Common myeloid progenitor, CD34-positive (primary cell): ENCODE data around the gene B3GALT6.

ENCODE experiments used
- CTCF ChIA-PET: fragments of 350-600 bp; sonication (Branson Sonifier 250); formaldehyde crosslinking; loops from one replicate; lab custom pipeline; 2021; ENCODE audit warnings: antibody characterized with exemption; lab: Charles Lee
- POLR2A ChIA-PET: fragments of 350-600 bp; sonication (Branson Sonifier 250); formaldehyde crosslinking; loops from one replicate; lab custom pipeline; 2021; ENCODE audit warnings: antibody characterized with exemption; lab: Charles Lee
- DNase-seq, 3 donors: peaks; one replicate each; pipeline versions ENCODE4 v3.0.0 to v3.0.0-alpha.2; 2013
- H3K27ac ChIP-seq, 2 experiments: 1 replicate in 1 of 2; 2 replicates in 1 of 2; pipeline ENCODE4 v1.7.0; 2013; ENCODE audit warnings: inconsistent platforms in 2 of 2, low read length in 2 of 2, mild to moderate bottlenecking in 2 of 2, low read depth in 1 of 2, moderate library complexity in 1 of 2; ENCODE audit not compliant: severe bottlenecking in 2 of 2, insufficient read depth in 1 of 2, poor library complexity in 1 of 2
- H3K27me3 ChIP-seq, 5 experiments: replicated peaks in 2 of 5; 1 replicate in 3 of 5; 2 replicates in 2 of 5; pipeline versions ENCODE4 v1.6.1 to v1.7.0; 2013; ENCODE audit warnings: low read length in 4 of 5, mild to moderate bottlenecking in 2 of 5, moderate library complexity in 2 of 5, inconsistent platforms in 1 of 5; ENCODE audit not compliant: insufficient read depth in 5 of 5, control insufficient read depth in 4 of 5
- H3K36me3 ChIP-seq, 4 experiments: 1 replicate in 2 of 4; 2 replicates in 2 of 4; pipeline versions ENCODE4 v1.6.1 to v1.7.0; 2013; ENCODE audit warnings: low read length in 3 of 4, control low read depth in 1 of 4, mild to moderate bottlenecking in 1 of 4; ENCODE audit not compliant: control insufficient read depth in 4 of 4, insufficient read depth in 4 of 4
- H3K4me1 ChIP-seq, 4 experiments: 1 replicate in 3 of 4; 2 replicates in 1 of 4; pipeline versions ENCODE4 v1.6.1 to v1.7.1; 2013; ENCODE audit warnings: low read length in 3 of 4, mild to moderate bottlenecking in 3 of 4, control low read depth in 1 of 4, inconsistent platforms in 1 of 4, moderate library complexity in 1 of 4; ENCODE audit not compliant: control insufficient read depth in 4 of 4, insufficient read depth in 4 of 4; ENCODE audit errors: control extremely low read depth in 1 of 4
- H3K4me3 ChIP-seq, 7 experiments: 1 replicate in 4 of 7; 2 replicates in 3 of 7; pipeline versions ENCODE4 v1.5.1 to v1.7.0; 2013; ENCODE audit warnings: mild to moderate bottlenecking in 7 of 7, low read length in 6 of 7, moderate library complexity in 6 of 7, inconsistent platforms in 2 of 7, low read depth in 2 of 7, control low read depth in 1 of 7; ENCODE audit not compliant: insufficient read depth in 4 of 7, control insufficient read depth in 1 of 7; ENCODE audit errors: extremely low read depth in 1 of 7
- H3K9me3 ChIP-seq, 5 experiments: 1 replicate in 4 of 5; 2 replicates in 1 of 5; pipeline versions ENCODE4 v1.6.1 to v1.7.1; 2013; ENCODE audit warnings: low read length in 4 of 5, mild to moderate bottlenecking in 2 of 5, inconsistent platforms in 1 of 5, low read depth in 1 of 5, moderate library complexity in 1 of 5; ENCODE audit not compliant: control insufficient read depth in 4 of 5, insufficient read depth in 2 of 5; ENCODE audit errors: control extremely low read depth in 1 of 5
- whole genome bisulfite sequencing: methylation state at CpG from one replicate; pipeline ENCODE4 v1.1.5; 2013; ENCODE audit not compliant: insufficient coverage; 5-methylcytosine and 5-hydroxymethylcytosine counted together

Gene B3GALT6

DNA sequence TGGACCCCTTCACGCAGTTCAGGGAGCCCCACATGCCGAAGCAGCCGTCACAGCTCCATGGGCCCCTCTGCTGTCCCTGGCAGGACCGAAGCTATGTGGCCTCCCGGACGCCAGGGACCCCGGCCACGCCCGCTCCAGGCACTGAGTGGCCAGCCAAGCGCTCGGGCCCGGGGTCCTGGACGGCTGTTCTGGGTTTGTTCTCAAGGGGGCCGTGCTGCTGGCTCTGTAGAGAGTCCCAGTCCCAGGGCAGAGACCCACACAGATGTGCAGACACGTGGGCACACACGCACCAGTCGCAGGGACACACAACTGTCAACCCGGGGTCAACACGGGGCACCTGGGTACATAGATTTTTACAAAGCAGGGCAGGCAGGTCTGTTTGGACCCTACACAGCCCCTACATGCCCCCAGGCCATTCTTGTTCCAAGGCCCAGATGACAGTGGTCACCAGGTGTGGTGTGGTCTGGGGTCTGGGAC lies 6.7 kb downstream of the B3GALT6 start:
- no peak for DNase-seq
- H3K27ac ChIP-seq = no peak overlapping the region
- peaks cover 0 to 34% (median 0%) of the 10 kb centered on the region in 5 experiments for H3K27me3 ChIP-seq
- ChIA-PET CTCF (interaction anchor here (1.0 to 2.7 kb wide), 4 partner anchors 13 to 117 kb away, joined by 3 to 11 read pairs (median 3); no protein-coding TSS in a partner anchor), POLR2A (no interaction called here)
- H3K4me3 ChIP-seq = no peak overlapping the region
- peaks cover 0 to 15% (median 15%) of the 10 kb centered on the region in 4 experiments for H3K36me3 ChIP-seq
- no peaks in the 10 kb centered on the region for H3K9me3 ChIP-seq
- 89% methylated on average over 14 of the region's 19 CpGs for WGBS
- peaks cover 0 to 5% (median 1%) of the 10 kb centered on the region in 4 experiments for H3K4me1 ChIP-seq

GRCh38 chr1:1239227-1239613 lies 7.2 kb downstream of the B3GALT6 start:
- ChIA-PET POLR2A (interaction anchor here (1.1 kb wide), 1 partner anchor 38 kb away, joined by 3 read pairs; no protein-coding TSS in a partner anchor), CTCF (interaction anchor here (1.0 to 1.3 kb wide), 2 partner anchors 53 to 118 kb away, joined by 3 read pairs; no protein-coding TSS in a partner anchor)
- Histone ChIP-seq H3K36me3 (peaks cover 0 to 13% (median 10%) of the 10 kb centered on the region in 4 experiments), H3K27ac (no peak overlapping the region), H3K4me1 (no peaks in the 10 kb centered on the region), H3K4me3 (no peak overlapping the region), H3K27me3 (peaks cover 0 to 34% (median 0%) of the 10 kb centered on the region in 5 experiments), H3K9me3 (no peaks in the 10 kb centered on the region)
- DNase-seq = no peak
- 91% methylated on average over 14 of the region's 15 CpGs for WGBS

GRCh38 chr1:1239614-1240347 lies 7.7 kb downstream of the B3GALT6 start:
- no peaks in the 10 kb centered on the region for H3K9me3 ChIP-seq
- no peaks in the 10 kb centered on the region for H3K4me1 ChIP-seq
- ChIA-PET CTCF (interaction anchor here (1.0 to 1.7 kb wide), 2 partner anchors 55 to 118 kb away, joined by 3 to 4 read pairs; no protein-coding TSS in a partner anchor), POLR2A (interaction anchor here (1.1 kb wide), 1 partner anchor 39 kb away, joined by 3 read pairs; no protein-coding TSS in a partner anchor)
- H3K27me3 ChIP-seq = peaks cover 0 to 34% (median 0%) of the 10 kb centered on the region in 5 experiments
- H3K4me3 ChIP-seq = no peak overlapping the region
- no peak for DNase-seq
- H3K27ac ChIP-seq = no peak overlapping the region
- 80% methylated on average over 29 of the region's 30 CpGs for WGBS
- peaks cover 0 to 8% (median 6%) of the 10 kb centered on the region in 4 experiments for H3K36me3 ChIP-seq

DNA sequence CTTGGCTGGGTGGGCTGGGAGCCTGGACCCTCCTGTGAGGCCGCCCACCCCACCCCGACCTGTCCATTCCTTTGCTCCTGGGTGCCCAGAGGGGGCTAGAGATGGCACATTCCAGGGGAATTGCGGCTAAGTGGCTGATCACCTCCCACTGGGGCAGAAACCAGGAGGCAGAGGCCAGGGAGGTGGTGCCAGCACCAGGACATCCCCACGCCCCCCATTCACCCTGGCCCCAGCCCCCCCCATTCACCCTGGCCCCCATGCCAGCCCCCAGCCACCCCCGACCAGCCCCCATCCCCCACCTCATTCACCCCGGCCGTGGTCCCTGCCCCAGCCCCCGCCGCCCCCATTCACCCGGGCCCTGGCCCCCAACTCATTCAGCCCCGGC lies 8.3 kb downstream of the B3GALT6 start:
- Histone ChIP-seq H3K9me3 (no peaks in the 10 kb centered on the region), H3K4me1 (no peaks in the 10 kb centered on the region), H3K36me3 (peaks cover 0 to 3% (median 1%) of the 10 kb centered on the region in 4 experiments), H3K27ac (no peak overlapping the region), H3K4me3 (no peak overlapping the region), H3K27me3 (peaks cover 0 to 37% (median 0%) of the 10 kb centered on the region in 5 experiments)
- ChIA-PET POLR2A (interaction anchor here (1.1 kb wide), 1 partner anchor 40 kb away, joined by 3 read pairs; no protein-coding TSS in a partner anchor), CTCF (interaction anchor here (1.7 kb wide), 1 partner anchor 55 kb away, joined by 4 read pairs; no protein-coding TSS in a partner anchor)
- DNase-seq = no peak
- 100% methylated on average over 1 of the region's 11 CpGs for WGBS

- no peak overlapping the region for H3K27ac ChIP-seq
- H3K4me1 ChIP-seq = no peaks in the 10 kb centered on the region
- POLR2A ChIA-PET = no interaction called here
- no peak for DNase-seq
- H3K4me3 ChIP-seq = no peak overlapping the region
- no peaks in the 10 kb centered on the region for H3K9me3 ChIP-seq
- H3K36me3 ChIP-seq = no peaks in the 10 kb centered on the region
- peaks cover 0 to 43% (median 0%) of the 10 kb centered on the region in 5 experiments for H3K27me3 ChIP-seq
- WGBS = 80% methylated on average over 23 of the region's 23 CpGs
- CTCF ChIA-PET = interaction anchor here (1.7 kb wide), 1 partner anchor 54 kb away, joined by 4 read pairs; no protein-coding TSS in a partner anchor
Measured at GRCh38 chr1:1240822-1241587, 9.0 kb downstream of the B3GALT6 start.

DNA sequence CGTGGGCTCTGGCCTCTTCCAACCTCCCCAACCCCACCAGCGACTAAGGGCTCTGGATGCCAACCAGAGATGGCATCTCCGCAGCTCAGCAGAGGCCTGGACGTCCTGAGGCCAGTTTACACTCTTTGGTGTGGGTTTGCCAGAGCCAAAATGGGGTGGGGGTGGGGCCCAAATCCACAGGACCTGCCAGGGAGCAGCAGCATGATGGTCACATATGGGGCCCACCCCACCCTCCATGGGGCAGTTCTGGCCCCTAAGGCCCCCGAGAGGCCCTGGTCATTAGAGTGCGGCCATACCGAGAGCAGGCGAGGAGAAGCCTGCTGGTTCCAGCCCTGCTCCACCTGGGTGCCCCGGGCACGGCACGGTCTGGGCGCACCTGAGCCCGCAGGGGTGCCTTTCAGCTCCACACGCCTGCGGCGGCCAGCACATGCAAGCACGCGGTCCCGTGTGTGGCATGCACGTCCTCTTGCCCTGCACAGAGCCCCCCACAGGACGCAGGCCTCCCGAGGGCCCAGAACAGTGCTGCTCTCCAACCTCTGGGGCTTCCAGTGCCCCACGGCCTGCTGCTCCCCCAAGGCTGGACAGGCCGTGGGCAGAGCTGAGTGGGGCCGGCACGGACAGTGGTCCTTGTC lies 9.7 kb downstream of the B3GALT6 start:
- 95% methylated on average over 21 of the region's 26 CpGs for WGBS
- Histone ChIP-seq H3K27me3 (peaks cover 0 to 50% (median 0%) of the 10 kb centered on the region in 5 experiments), H3K9me3 (no peaks in the 10 kb centered on the region), H3K27ac (no peak overlapping the region), H3K36me3 (no peaks in the 10 kb centered on the region), H3K4me1 (peaks cover 0 to 5% (median 3%) of the 10 kb centered on the region in 4 experiments), H3K4me3 (no peak overlapping the region)
- ChIA-PET CTCF (interaction anchor here (0.5 to 1.7 kb wide), 4 partner anchors 9 to 417 kb away, joined by 3 to 4 read pairs (median 4); no protein-coding TSS in a partner anchor), POLR2A (no interaction called here)
- no peak for DNase-seq
